Esophagus muscularis mucosa (tissue), 4 donors: ENCODE measurements around the gene FREM2.

Experiments used
- EP300 ChIP-seq: sonication (generic); formaldehyde crosslinking; IDR thresholded peaks from one replicate; pipeline ENCODE4 v1.6.1; 2017; ENCODE audit warnings: antibody characterized with exemption
- POLR2A ChIP-seq: fragments of 450-650 bp; IDR thresholded peaks from one replicate; pipeline ENCODE4 v1.6.1; 2017; ENCODE audit warnings: antibody characterized with exemption, moderate library complexity, mild to moderate bottlenecking, low read depth
- POLR2AphosphoS5 ChIP-seq, 2 donors: sonication (generic); formaldehyde crosslinking; IDR thresholded peaks; one replicate each; pipeline ENCODE4 v1.6.1; 2017; ENCODE audit warnings: antibody characterized with exemption in 2 of 2
- TF ChIP-seq, protein P1 (sequence below), 3 experiments: fragments of 200-600 bp in 2 of 3; fragments of 450-650 bp in 1 of 3; sonication (generic) in 2 of 3; IDR thresholded peaks; one replicate each; pipeline ENCODE4 v1.5.1; 2017 to 2019; ENCODE audit warnings: antibody characterized with exemption in 3 of 3, mild to moderate bottlenecking in 2 of 3, moderate library complexity in 1 of 3

DNA sequence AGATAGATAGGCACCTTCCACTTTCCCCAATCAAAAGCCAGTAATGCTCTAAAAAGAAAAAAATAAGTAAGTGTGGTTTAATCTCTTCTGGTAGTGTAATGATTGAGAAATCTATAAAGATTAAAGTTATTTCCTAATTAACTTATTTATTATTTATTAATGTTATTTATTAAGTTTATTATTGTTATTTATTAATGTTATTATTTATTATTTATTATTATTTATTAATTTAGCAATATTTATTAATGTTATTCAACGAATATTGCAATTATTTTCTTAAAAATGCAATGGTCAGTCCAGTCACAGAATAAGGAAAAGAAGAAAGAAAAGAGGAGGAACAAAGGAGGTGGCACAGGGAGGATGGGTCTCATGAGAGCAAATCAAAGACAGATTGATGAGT lies 100.7 kb downstream of the FREM2 start:
- TF ChIP-seq, protein P1, sequence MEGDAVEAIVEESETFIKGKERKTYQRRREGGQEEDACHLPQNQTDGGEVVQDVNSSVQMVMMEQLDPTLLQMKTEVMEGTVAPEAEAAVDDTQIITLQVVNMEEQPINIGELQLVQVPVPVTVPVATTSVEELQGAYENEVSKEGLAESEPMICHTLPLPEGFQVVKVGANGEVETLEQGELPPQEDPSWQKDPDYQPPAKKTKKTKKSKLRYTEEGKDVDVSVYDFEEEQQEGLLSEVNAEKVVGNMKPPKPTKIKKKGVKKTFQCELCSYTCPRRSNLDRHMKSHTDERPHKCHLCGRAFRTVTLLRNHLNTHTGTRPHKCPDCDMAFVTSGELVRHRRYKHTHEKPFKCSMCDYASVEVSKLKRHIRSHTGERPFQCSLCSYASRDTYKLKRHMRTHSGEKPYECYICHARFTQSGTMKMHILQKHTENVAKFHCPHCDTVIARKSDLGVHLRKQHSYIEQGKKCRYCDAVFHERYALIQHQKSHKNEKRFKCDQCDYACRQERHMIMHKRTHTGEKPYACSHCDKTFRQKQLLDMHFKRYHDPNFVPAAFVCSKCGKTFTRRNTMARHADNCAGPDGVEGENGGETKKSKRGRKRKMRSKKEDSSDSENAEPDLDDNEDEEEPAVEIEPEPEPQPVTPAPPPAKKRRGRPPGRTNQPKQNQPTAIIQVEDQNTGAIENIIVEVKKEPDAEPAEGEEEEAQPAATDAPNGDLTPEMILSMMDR (IDR thresholded peaks at IDR 0.05), result no peak
- TF ChIP-seq POLR2A (no peak), POLR2AphosphoS5 (IDR thresholded peaks at IDR 0.05) (no peak), EP300 (no peak)
